Measurements from ENCODE around the gene NPR2. TPM values are rescaled to one million over a fixed set of nuclear protein-coding genes. Genes with fewer than 3 reads are reported as not detected.

NPR2 gene
- total RNA-seq, 4 donors from 2014 or later = 5.1 to 9.3 (median 8.1) TPM

DNA sequence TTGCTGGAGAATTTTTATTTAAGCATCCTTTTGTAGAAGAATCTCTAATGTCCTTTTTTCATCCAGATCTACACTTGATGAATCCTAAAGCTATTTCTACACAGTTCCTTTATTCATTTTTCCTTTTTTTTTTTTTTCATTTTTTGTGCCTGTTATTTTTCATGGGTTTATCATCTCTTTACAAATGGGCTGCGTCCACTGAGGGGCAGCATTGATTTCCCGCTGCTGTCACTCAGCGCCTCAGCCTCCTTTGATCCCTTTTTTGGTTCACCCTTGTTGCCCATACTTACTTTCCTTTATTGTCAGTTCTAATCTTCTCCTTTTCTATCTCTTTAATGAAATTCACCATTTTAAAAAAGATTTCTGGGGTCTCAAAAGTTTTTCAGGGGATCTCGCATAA is 31.6 kb upstream of the NPR2 start:
- TF ChIP-seq, protein P1, sequence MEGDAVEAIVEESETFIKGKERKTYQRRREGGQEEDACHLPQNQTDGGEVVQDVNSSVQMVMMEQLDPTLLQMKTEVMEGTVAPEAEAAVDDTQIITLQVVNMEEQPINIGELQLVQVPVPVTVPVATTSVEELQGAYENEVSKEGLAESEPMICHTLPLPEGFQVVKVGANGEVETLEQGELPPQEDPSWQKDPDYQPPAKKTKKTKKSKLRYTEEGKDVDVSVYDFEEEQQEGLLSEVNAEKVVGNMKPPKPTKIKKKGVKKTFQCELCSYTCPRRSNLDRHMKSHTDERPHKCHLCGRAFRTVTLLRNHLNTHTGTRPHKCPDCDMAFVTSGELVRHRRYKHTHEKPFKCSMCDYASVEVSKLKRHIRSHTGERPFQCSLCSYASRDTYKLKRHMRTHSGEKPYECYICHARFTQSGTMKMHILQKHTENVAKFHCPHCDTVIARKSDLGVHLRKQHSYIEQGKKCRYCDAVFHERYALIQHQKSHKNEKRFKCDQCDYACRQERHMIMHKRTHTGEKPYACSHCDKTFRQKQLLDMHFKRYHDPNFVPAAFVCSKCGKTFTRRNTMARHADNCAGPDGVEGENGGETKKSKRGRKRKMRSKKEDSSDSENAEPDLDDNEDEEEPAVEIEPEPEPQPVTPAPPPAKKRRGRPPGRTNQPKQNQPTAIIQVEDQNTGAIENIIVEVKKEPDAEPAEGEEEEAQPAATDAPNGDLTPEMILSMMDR (IDR thresholded peaks at IDR 0.05) = no peak
- TF ChIP-seq POLR2A (IDR thresholded peaks at IDR 0.05) = no peak

DNA sequence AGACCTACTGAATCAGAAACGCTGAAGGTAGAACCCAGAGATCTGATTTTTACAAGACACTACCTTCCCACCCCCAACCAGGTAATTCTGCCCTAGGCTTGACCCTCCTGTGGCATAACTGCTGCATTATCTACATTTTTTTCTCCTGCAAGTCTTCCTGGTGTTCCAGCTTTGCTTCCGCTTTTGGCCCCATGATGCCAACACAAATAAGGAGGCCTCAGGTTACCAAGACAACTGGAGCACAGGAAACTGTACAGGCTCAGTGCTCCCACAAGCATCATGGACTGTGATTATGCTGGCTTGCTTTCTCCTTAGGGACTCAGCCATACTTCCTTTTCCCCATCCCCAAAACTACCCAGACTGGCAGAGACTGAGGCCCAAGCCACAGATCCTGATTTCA is 30.7 kb upstream of the NPR2 start:
- WGBS, 2 donors = 70 to 80% methylated on average over 2 of the region's 2 CpGs
- Histone ChIP-seq H3K9me3 (no peaks in the 10 kb centered on the region), H3K4me1 (peaks cover 42 to 54% of the 10 kb centered on the region in 2 donors), H3K27ac (no peak overlapping the region), H3K4me3 (replicated peaks in 1 of 3) (no peak overlapping the region), H3K36me3 (no peaks in the 10 kb centered on the region), H3K27me3 (no peaks in the 10 kb centered on the region)
- intact Hi-C loops (cut with DNase I) = no loop called here
- DNase-seq = peak; percentile 16 to 25
- TF ChIP-seq, protein P1 (IDR thresholded peaks at IDR 0.05) = no peak
- TF ChIP-seq POLR2A (IDR thresholded peaks at IDR 0.05) = no peak

More for the DNA sequence above, 31.6 kb upstream of the NPR2 start:
- intact Hi-C loops (cut with DNase I) = no loop called here
- no peak overlapping the region for H3K4me3 ChIP-seq (replicated peaks in 1 of 3)
- no peaks in the 10 kb centered on the region for H3K36me3 ChIP-seq
- H3K27me3 ChIP-seq = no peaks in the 10 kb centered on the region
- WGBS, 2 donors = 97 to 98% methylated on average over 4 of the region's 4 CpGs
- H3K9me3 ChIP-seq = no peaks in the 10 kb centered on the region
- no peak for DNase-seq
- peaks cover 42 to 54% of the 10 kb centered on the region in 2 donors for H3K4me1 ChIP-seq
- no peak overlapping the region for H3K27ac ChIP-seq

DNA sequence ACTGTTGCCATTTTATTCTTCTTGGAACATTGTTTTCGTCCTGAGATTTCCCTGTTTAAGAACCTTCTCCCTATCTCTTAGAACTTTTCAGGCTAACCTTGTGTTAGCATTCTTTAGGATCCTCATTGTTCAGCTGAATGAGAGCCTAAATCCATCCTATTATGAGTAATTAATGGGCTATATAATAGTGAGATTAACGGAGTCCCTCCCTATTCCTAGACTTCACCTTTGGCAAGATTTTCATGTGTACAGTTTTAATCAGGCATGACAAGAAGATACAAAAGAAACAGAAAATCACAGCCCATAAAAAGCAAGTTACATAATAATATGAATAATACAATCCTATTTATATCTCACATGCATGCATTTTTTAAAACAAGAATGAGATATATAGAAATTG is 28.2 kb upstream of the NPR2 start:
- no peak overlapping the region for H3K4me3 ChIP-seq (replicated peaks in 1 of 3)
- no peaks in the 10 kb centered on the region for H3K27me3 ChIP-seq
- TF ChIP-seq POLR2A (IDR thresholded peaks at IDR 0.05) = no peak
- TF ChIP-seq, protein P1 (IDR thresholded peaks at IDR 0.05) = no peak
- intact Hi-C loops (cut with DNase I) = no loop called here
- no peak for DNase-seq
- H3K36me3 ChIP-seq = no peaks in the 10 kb centered on the region
- peaks cover 26 to 34% of the 10 kb centered on the region in 2 donors for H3K4me1 ChIP-seq
- WGBS, 2 donors = 78 to 88% methylated on average over 2 of the region's 2 CpGs
- H3K9me3 ChIP-seq = no peaks in the 10 kb centered on the region
- H3K27ac ChIP-seq = no peak overlapping the region

DNA sequence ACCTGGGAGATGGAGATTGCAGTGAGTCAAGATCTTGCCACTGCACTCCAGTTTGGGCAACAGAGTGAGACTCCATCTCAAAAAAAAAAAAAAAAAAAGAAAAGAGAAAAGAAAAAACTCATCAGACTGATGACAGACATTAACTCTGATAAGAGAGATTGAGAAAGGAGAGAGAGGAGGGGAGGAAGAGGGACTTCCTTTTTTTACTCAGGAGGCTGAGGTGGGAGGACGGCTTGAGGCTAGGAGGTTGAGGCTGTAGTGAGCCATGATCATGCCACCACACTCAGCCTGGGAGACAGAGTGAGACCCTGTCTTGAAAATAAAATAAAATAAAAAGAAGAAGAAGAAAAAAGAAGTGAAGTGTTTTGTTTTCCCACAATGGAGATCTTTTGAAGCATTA is 27.6 kb upstream of the NPR2 start:
- Histone ChIP-seq H3K9me3 (no peaks in the 10 kb centered on the region), H3K27me3 (no peaks in the 10 kb centered on the region), H3K4me1 (peaks cover 23 to 27% of the 10 kb centered on the region in 2 donors), H3K4me3 (replicated peaks in 1 of 3) (no peak overlapping the region), H3K36me3 (no peaks in the 10 kb centered on the region), H3K27ac (no peak overlapping the region)
- intact Hi-C loops (cut with DNase I) = no loop called here
- no peak for TF ChIP-seq POLR2A (IDR thresholded peaks at IDR 0.05)
- TF ChIP-seq, protein P1 (IDR thresholded peaks at IDR 0.05) = no peak
- WGBS, 2 donors = 95% methylated on average over 1 of the region's 1 CpG
- DNase-seq = no peak

DNA sequence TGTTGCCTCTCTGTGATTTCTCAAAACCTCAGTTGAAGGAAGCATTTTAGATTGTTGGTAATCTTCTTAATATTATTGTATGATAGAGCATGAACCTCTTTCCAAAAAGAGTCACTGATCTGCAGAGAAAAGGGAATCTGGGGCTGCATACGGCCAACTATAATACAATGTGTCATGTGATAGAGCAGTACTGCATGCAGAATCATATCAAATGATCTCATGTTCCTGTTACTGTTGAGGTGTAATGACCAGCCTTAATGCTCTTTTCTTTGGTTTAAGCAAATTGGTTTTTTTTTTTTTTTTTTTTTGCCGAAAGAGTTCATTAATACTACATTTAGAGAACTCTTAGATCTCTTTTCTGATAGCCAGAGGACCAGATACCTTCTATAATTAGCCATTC is 24.4 kb upstream of the NPR2 start:
- no peaks in the 10 kb centered on the region for H3K36me3 ChIP-seq
- TF ChIP-seq POLR2A (IDR thresholded peaks at IDR 0.05) = no peak
- TF ChIP-seq, protein P1 (IDR thresholded peaks at IDR 0.05) = no peak
- H3K4me3 ChIP-seq (replicated peaks in 1 of 3) = no peak overlapping the region
- peaks cover 29% of the 10 kb centered on the region in 2 donors for H3K4me1 ChIP-seq
- no peaks in the 10 kb centered on the region for H3K9me3 ChIP-seq
- intact Hi-C loops (cut with DNase I) = no loop called here
- H3K27me3 ChIP-seq = no peaks in the 10 kb centered on the region
- no peak overlapping the region for H3K27ac ChIP-seq
- 92 to 95% methylated on average over 2 of the region's 2 CpGs for WGBS, 2 donors
- no peak for DNase-seq
